Measurements from ENCODE around the gene MYO3B. TPM values are rescaled to one million over a fixed set of nuclear protein-coding genes. Genes with fewer than 3 reads are reported as not detected.

The MYO3B gene
- total RNA-seq, 1 experiment from 2014 or later, result 0.63 TPM

- H3K14ac ChIP-seq (ENCODE audit: insufficient read depth, low read length), result no peak overlapping the region
- H3K4me2 ChIP-seq (ENCODE audit: insufficient read depth, insufficient read length, low read length), result no peak overlapping the region
- no peak overlapping the region for H2BK5ac ChIP-seq (ENCODE audit: insufficient read length, low read length)
- no CpG with 5 or more reads among the region's 3 CpGs for WGBS (ENCODE audit: extremely low coverage, insufficient read length, low lambda C conversion rate)
- H3K79me2 ChIP-seq (ENCODE audit: insufficient read depth, low read length), result no peaks in the 10 kb centered on the region
- H2BK20ac ChIP-seq (ENCODE audit: low read depth, low read length, poor library complexity, severe bottlenecking), result no peak overlapping the region
- no peak overlapping the region for H3K56ac ChIP-seq (ENCODE audit: insufficient read length, low read depth, low read length)
- no peaks in the 10 kb centered on the region for H4K20me1 ChIP-seq (ENCODE audit: control insufficient read depth, insufficient read depth, insufficient read length)
- TF ChIP-seq CTCF (conservative IDR thresholded peaks at IDR 0.05), result no peak
- no peak overlapping the region for H2AK5ac ChIP-seq (ENCODE audit: insufficient read length, low read length)
- Mint-ChIP-seq H3K27me3 (ENCODE audit: low read depth) (peaks cover 4% of the 10 kb centered on the region; the same call in 1 of the 2 replicates), H3K4me3 (no peak overlapping the region), H3K4me1 (peaks cover 19 to 21% of the 10 kb centered on the region in 2 experiments), H3K36me3 (ENCODE audit: insufficient read depth in 1 of 3, low read depth in 3 of 3) (no peaks in the 10 kb centered on the region), H3K9me3 (no peaks in the 10 kb centered on the region; a peak in 1 of 5 replicates), H3K27ac (no peak overlapping the region; a peak in 1 of 7 replicates)
- H3K9ac ChIP-seq (ENCODE audit: extremely low read depth, insufficient read length, low read length), result no peak overlapping the region
- H2BK120ac ChIP-seq (ENCODE audit: low read depth, low read length, poor library complexity, severe bottlenecking), result no peak overlapping the region
- H3K27ac ChIP-seq (ENCODE audit: insufficient read length, low read depth, low read length), result no peak overlapping the region
- no peak overlapping the region for H4K5ac ChIP-seq (ENCODE audit: insufficient read length, low read depth, low read length)
- no peaks in the 10 kb centered on the region for H3K79me1 ChIP-seq (ENCODE audit: insufficient read depth, low read depth, low read length, poor library complexity, severe bottlenecking)
- no peaks in the 10 kb centered on the region for H3K9me3 ChIP-seq (ENCODE audit: control insufficient read depth, low read depth, low read length)
- no peak overlapping the region for H2BK15ac ChIP-seq (ENCODE audit: low read depth, low read length)
- H2BK12ac ChIP-seq (ENCODE audit: insufficient read length, low read depth, low read length), result no peak overlapping the region
- H3K4me1 ChIP-seq (ENCODE audit: insufficient read depth, low read length), result no peaks in the 10 kb centered on the region; the same call in 1 of the 2 replicates
- H3K27me3 ChIP-seq (ENCODE audit: insufficient read depth, low read length), result no peaks in the 10 kb centered on the region
- no peaks in the 10 kb centered on the region for H3K23me2 ChIP-seq (ENCODE audit: insufficient read length, low read depth, low read length, poor library complexity, severe bottlenecking)
- no peak overlapping the region for H2AFZ ChIP-seq (ENCODE audit: low read length)
- H3K18ac ChIP-seq (ENCODE audit: insufficient read length, low read depth, low read length), result no peak overlapping the region
- DNase-seq, result no peak
- H4K8ac ChIP-seq (replicated peaks; ENCODE audit: insufficient read length, low read depth, low read length), result no peak overlapping the region
- no peak overlapping the region for H3K4ac ChIP-seq (ENCODE audit: low read depth, low read length)
- no peak overlapping the region for H4K91ac ChIP-seq (ENCODE audit: insufficient read length, low read depth, low read length)
- H3T11ph ChIP-seq (ENCODE audit: low read length), result no peak overlapping the region
- no peak overlapping the region for H3K23ac ChIP-seq (ENCODE audit: insufficient read length, low read depth, low read length)
Measured at GRCh38 chr2:170696948-170697347, 519.0 kb downstream of the MYO3B start.

Data from H9 (cell line).